Omental fat pad (tissue), 4 donors: Measurements from ENCODE around the gene ZCCHC2. TPM values are rescaled to one million over a fixed set of nuclear protein-coding genes. Genes with fewer than 3 reads are reported as not detected.

ENCODE experiments used
- ATAC-seq: fragments of 150-250 bp; one replicate; pipeline ENCODE4 v1.9.1; 2016; ENCODE audit warnings: mild to moderate bottlenecking, moderate library complexity; ENCODE audit not compliant: low FRiP score
- DNase-seq: peaks from one replicate; pipeline ENCODE4 v3.0.0-alpha.2; 2019; ENCODE audit warnings: low spot score
- CTCF ChIP-seq, 3 donors: fragments of 450-650 bp; IDR thresholded peaks; one replicate each; pipeline ENCODE4 v1.5.1; 2016 to 2017; ENCODE audit warnings: antibody characterized with exemption in 3 of 3, mild to moderate bottlenecking in 3 of 3, moderate library complexity in 2 of 3
- total RNA-seq, 4 donors: library from RNA; depleted of rRNA; stranded (reverse); fragments of >200 nt; gene quantifications; one replicate each; pipeline ENCODE4 v1.1.0, GENCODE V29; 2016

Gene ZCCHC2
- total RNA-seq, 4 donors from 2014 or later, result 22.1 to 37.1 (median 30.7) TPM

- no peak for ATAC-seq
These were observed 24.1 kb upstream of the ZCCHC2 start for GRCh38 chr18:62498616-62499262.

GRCh38 chr18:62499263-62499650 lies 23.6 kb upstream of the ZCCHC2 start:
- no peak for ATAC-seq
- TF ChIP-seq CTCF (IDR thresholded peaks at IDR 0.05), result no peak
- DNase-seq, result no peak

More at GRCh38 chr18:62498616-62499262, 24.1 kb upstream of the ZCCHC2 start:
- no peak for TF ChIP-seq CTCF (IDR thresholded peaks at IDR 0.05)
- DNase-seq, result no peak

- no peak for TF ChIP-seq CTCF (IDR thresholded peaks at IDR 0.05)
- DNase-seq (no peak), ATAC-seq (no peak)
These were observed 22.7 kb upstream of the ZCCHC2 start for GRCh38 chr18:62500174-62500573.

- no peak for TF ChIP-seq CTCF (IDR thresholded peaks at IDR 0.05)
- no peak for ATAC-seq
- DNase-seq, result no peak
These were observed 21.7 kb upstream of the ZCCHC2 start for GRCh38 chr18:62500966-62501591.

GRCh38 chr18:62505669-62506494 lies 16.9 kb upstream of the ZCCHC2 start:
- ATAC-seq, result no peak
- no peak for TF ChIP-seq CTCF (IDR thresholded peaks at IDR 0.05)
- DNase-seq, result no peak

- no peak for DNase-seq
- TF ChIP-seq CTCF (IDR thresholded peaks at IDR 0.05), result no peak
- ATAC-seq, result no peak
These were observed 16.2 kb upstream of the ZCCHC2 start for GRCh38 chr18:62506495-62507143.
